Spleen (tissue), 11 donors: ENCODE results near the gene NR1I3. TPM values are rescaled to one million over a fixed set of nuclear protein-coding genes. Genes with fewer than 3 reads are reported as not detected.

Experiments
- DNase-seq: peaks from one replicate; pipeline ENCODE4 v3.0.0-alpha.2; 2020
- H3K27ac ChIP-seq, 8 donors: fragments of 200-600 bp; sonication (generic) in 7 of 8; 1 replicate in 4 of 8; 2 replicates in 4 of 8; pipeline versions ENCODE4 v1.5.0 to v1.8.0; 2016 to 2021; ENCODE audit warnings: inconsistent platforms in 4 of 8, mild to moderate bottlenecking in 4 of 8, moderate library complexity in 1 of 8
- H3K27me3 ChIP-seq, 7 donors: fragments of 200-600 bp; sonication (generic) in 6 of 7; replicated peaks in 1 of 7; 1 replicate in 4 of 7; 2 replicates in 3 of 7; pipeline versions ENCODE4 v1.5.0 to v1.8.0; 2016 to 2021; ENCODE audit warnings: inconsistent platforms in 3 of 7, mild to moderate bottlenecking in 1 of 7
- H3K36me3 ChIP-seq, 6 donors: fragments of 200-600 bp; sonication (generic) in 5 of 6; 1 replicate in 4 of 6; 2 replicates in 2 of 6; pipeline versions ENCODE4 v1.5.0 to v1.8.0; 2016 to 2021; ENCODE audit warnings: inconsistent platforms in 2 of 6
- H3K4me1 ChIP-seq, 6 donors: fragments of 200-600 bp; sonication (generic) in 5 of 6; 1 replicate in 3 of 6; 2 replicates in 3 of 6; pipeline versions ENCODE4 v1.5.0 to v1.8.0; 2016 to 2021; ENCODE audit warnings: inconsistent platforms in 3 of 6
- H3K4me3 ChIP-seq, 8 donors: fragments of 200-600 bp; sonication (generic) in 7 of 8; 1 replicate in 4 of 8; 2 replicates in 4 of 8; pipeline versions ENCODE4 v1.5.0 to v1.8.0; 2016 to 2021; ENCODE audit warnings: inconsistent platforms in 4 of 8, mild to moderate bottlenecking in 4 of 8, moderate library complexity in 2 of 8
- H3K9me3 ChIP-seq, 8 donors: fragments of 200-600 bp; sonication (generic) in 7 of 8; 1 replicate in 4 of 8; 2 replicates in 4 of 8; pipeline versions ENCODE4 v1.5.0 to v1.8.0; 2016 to 2021; ENCODE audit warnings: inconsistent platforms in 4 of 8
- CTCF ChIP-seq, 11 experiments: fragments of 200-600 bp in 7 of 11; fragments of 450-650 bp in 4 of 11; sonication (generic) in 4 of 11; IDR thresholded peaks in 8 of 11; conservative IDR thresholded peaks in 3 of 11; 1 replicate in 7 of 11; 2 replicates in 4 of 11; pipeline versions ENCODE4 v1.4.0 to v1.8.0; 2016 to 2021; ENCODE audit warnings: antibody characterized with exemption in 11 of 11, inconsistent platforms in 4 of 11, mild to moderate bottlenecking in 1 of 11
- POLR2A ChIP-seq, 3 donors: fragments of 450-650 bp; IDR thresholded peaks; one replicate each; pipeline ENCODE4 v1.5.1; 2017; ENCODE audit warnings: antibody characterized with exemption in 3 of 3, mild to moderate bottlenecking in 1 of 3
- POLR2AphosphoS5 ChIP-seq, 3 donors: sonication (generic); formaldehyde crosslinking; IDR thresholded peaks; one replicate each; pipeline ENCODE4 v1.5.1; 2017; ENCODE audit warnings: antibody characterized with exemption in 3 of 3
- whole genome bisulfite sequencing, 5 donors: extraction: QIAGEN DNeasy Blood & Tissue Kit in 3 of 5; methylation state at CpG; one replicate each; pipeline versions ENCODE4 v1.1.5 to v1.1.7; 2013 to 2018; 5-methylcytosine and 5-hydroxymethylcytosine counted together
- intact Hi-C: fragments of 100-400 bp; cut with DNase I; formaldehyde crosslinking; loops from one replicate; pipeline ENCODE4 v1.15.0; 2023; ENCODE audit warnings: low total_unique reads
- polyA plus RNA-seq, 3 donors: library from polyadenylated mRNA; stranded (reverse); fragments of 200-250 nt; gene quantifications; one replicate each; pipeline ENCODE4 v1.2.1, GENCODE V29; 2013
- total RNA-seq, 7 donors: library from RNA; depleted of rRNA in 3 of 7; stranded (reverse); fragments of >200 nt in 3 of 7; fragmentation: NEBNext Ultra II Directional in 4 of 7; extraction: Animal tissue kit (Norgen Biotek cat#: 25700) in 4 of 7; gene quantifications; one replicate each; pipeline versions ENCODE4 v1.1.0 to v1.2.1, GENCODE V29; 2016 to 2021
- donor health status: healthy with polysubstance abuse.
- donor health status: DM: no; HTN: no; CAD: no; lungs with moderate emphysema.
- donor health status: DM: no; HTN: no; CAD: no.
- donor health status: Bipolar disorder and iron deficiency.
- donor health status: healthy.
- donor health status: DM: no; HTN: no; CAD: no.
- donor health status: DM: yes; HTN: yes; CAD: no.

Gene NR1I3
- total and polyA plus RNA-seq, 10 donors, result 0.06 to 0.11 TPM; not detected in 8

- WGBS, 5 donors, result 51 to 56% (median 55%) methylated on average over 9 of the region's 9 CpGs
- intact Hi-C loops, result no loop called here
Measured at GRCh38 chr1:161260376-161261260, 22.6 kb upstream of the NR1I3 start.

GRCh38 chr1:161259765-161260164, 21.8 kb upstream of the NR1I3 start:
- intact Hi-C loops, result no loop called here
- no peak for DNase-seq
- Histone ChIP-seq H3K4me1 (peaks cover 0 to 16% (median 12%) of the 10 kb centered on the region in 6 donors), H3K36me3 (no peaks in the 10 kb centered on the region), H3K9me3 (peaks cover 0 to 22% (median 17%) of the 10 kb centered on the region in 8 donors), H3K4me3 (no peak overlapping the region), H3K27ac (no peak overlapping the region), H3K27me3 (peaks cover 4 to 68% (median 31%) of the 10 kb centered on the region in 7 donors)
- TF ChIP-seq POLR2A (IDR thresholded peaks at IDR 0.05) (no peak), POLR2AphosphoS5 (IDR thresholded peaks at IDR 0.05) (no peak), CTCF (IDR thresholded peaks at IDR 0.05 in 8 of 11, conservative IDR thresholded peaks at IDR 0.05 in 3 of 11) (no peak)
- 77 to 95% (median 79%) methylated on average over 1 of the region's 1 CpG for WGBS, 5 donors

More at GRCh38 chr1:161260376-161261260, 22.6 kb upstream of the NR1I3 start:
- Histone ChIP-seq H3K27ac (no peak overlapping the region), H3K4me1 (peaks cover 0 to 16% (median 12%) of the 10 kb centered on the region in 6 donors), H3K4me3 (no peak overlapping the region), H3K36me3 (no peaks in the 10 kb centered on the region), H3K27me3 (peaks cover 4 to 73% (median 31%) of the 10 kb centered on the region in 7 donors), H3K9me3 (peaks cover 0 to 22% (median 17%) of the 10 kb centered on the region in 8 donors)
- DNase-seq, result no peak
- no peak for TF ChIP-seq POLR2AphosphoS5 (IDR thresholded peaks at IDR 0.05)

GRCh38 chr1:161259345-161259702, 21.3 kb upstream of the NR1I3 start:
- H3K9me3 ChIP-seq, result peaks cover 0 to 22% (median 17%) of the 10 kb centered on the region in 8 donors
- H3K27me3 ChIP-seq, result peaks cover 4 to 66% (median 31%) of the 10 kb centered on the region in 7 donors
- 45 to 62% (median 58%) methylated on average over 6 of the region's 6 CpGs for WGBS, 5 donors

More at GRCh38 chr1:161259345-161259702, 21.3 kb upstream of the NR1I3 start:
- no peak overlapping the region for H3K27ac ChIP-seq
- no peak for DNase-seq
- no peaks in the 10 kb centered on the region for H3K36me3 ChIP-seq
- intact Hi-C loops, result no loop called here
- TF ChIP-seq CTCF (IDR thresholded peaks at IDR 0.05 in 8 of 11, conservative IDR thresholded peaks at IDR 0.05 in 3 of 11), result no peak
- TF ChIP-seq POLR2A (IDR thresholded peaks at IDR 0.05), result no peak
- TF ChIP-seq POLR2AphosphoS5 (IDR thresholded peaks at IDR 0.05), result no peak
- H3K4me1 ChIP-seq, result peaks cover 0 to 16% (median 12%) of the 10 kb centered on the region in 6 donors
- peak overlapping the region in 1 of 8 donors; percentile 67 for H3K4me3 ChIP-seq
